ENCODE results near the gene CAPN7.

The CAPN7 gene

GRCh38 chr3:15215996-15216395 is 9.9 kb downstream of the CAPN7 start:
- peaks cover 24% of the 10 kb centered on the region for H3K36me3 ChIP-seq (ENCODE audit: control insufficient read depth, insufficient read depth, low read length)
- 84 to 93% methylated on average over 2 of the region's 2 CpGs for WGBS, 2 experiments
- H3K27ac ChIP-seq (ENCODE audit: insufficient read depth, low read depth, low read length, poor library complexity, severe bottlenecking) = no peak overlapping the region
- no peaks in the 10 kb centered on the region for H3K9me3 ChIP-seq (ENCODE audit: control insufficient read depth, low read length)
- H3K4me3 ChIP-seq (ENCODE audit: insufficient read depth, low read depth, low read length) = no peak overlapping the region
- H3K27me3 ChIP-seq (ENCODE audit: control insufficient read depth, insufficient read depth, low read length, poor library complexity, severe bottlenecking) = no peaks in the 10 kb centered on the region
- no peaks in the 10 kb centered on the region for H3K4me1 ChIP-seq (ENCODE audit: control insufficient read depth, insufficient read depth, low read length)

- Histone ChIP-seq H3K27ac (ENCODE audit: insufficient read depth, low read depth, low read length, poor library complexity, severe bottlenecking) (no peak overlapping the region), H3K9me3 (ENCODE audit: control insufficient read depth, low read length) (no peaks in the 10 kb centered on the region), H3K4me1 (ENCODE audit: control insufficient read depth, insufficient read depth, low read length) (no peaks in the 10 kb centered on the region), H3K36me3 (ENCODE audit: control insufficient read depth, insufficient read depth, low read length) (peaks cover 24% of the 10 kb centered on the region), H3K27me3 (ENCODE audit: control insufficient read depth, insufficient read depth, low read length, poor library complexity, severe bottlenecking) (no peaks in the 10 kb centered on the region), H3K4me3 (ENCODE audit: insufficient read depth, low read depth, low read length) (no peak overlapping the region)
- WGBS, 2 experiments = no CpG with 5 or more reads among the region's 1 CpG
Observed at GRCh38 chr3:15216501-15216900, 10.5 kb downstream of the CAPN7 start.

- no peak overlapping the region for H3K27ac ChIP-seq (ENCODE audit: insufficient read depth, low read depth, low read length, poor library complexity, severe bottlenecking)
- H3K27me3 ChIP-seq (ENCODE audit: control insufficient read depth, insufficient read depth, low read length, poor library complexity, severe bottlenecking) = no peaks in the 10 kb centered on the region
- H3K4me1 ChIP-seq (ENCODE audit: control insufficient read depth, insufficient read depth, low read length) = no peaks in the 10 kb centered on the region
- H3K4me3 ChIP-seq (ENCODE audit: insufficient read depth, low read depth, low read length) = no peak overlapping the region
- WGBS, 2 experiments = 94 to 96% methylated on average over 3 of the region's 4 CpGs
- no peaks in the 10 kb centered on the region for H3K9me3 ChIP-seq (ENCODE audit: control insufficient read depth, low read length)
- H3K36me3 ChIP-seq (ENCODE audit: control insufficient read depth, insufficient read depth, low read length) = peaks cover 30% of the 10 kb centered on the region
Observed at GRCh38 chr3:15217011-15217671, 11.1 kb downstream of the CAPN7 start.

- 90 to 100% methylated on average over 2 of the region's 2 CpGs for WGBS, 2 experiments
- H3K36me3 ChIP-seq (ENCODE audit: control insufficient read depth, insufficient read depth, low read length) = peaks cover 37% of the 10 kb centered on the region
Observed at GRCh38 chr3:15217841-15218267, 11.8 kb downstream of the CAPN7 start.

GRCh38 chr3:15218689-15219088 is 12.6 kb downstream of the CAPN7 start:
- Histone ChIP-seq H3K27me3 (ENCODE audit: control insufficient read depth, insufficient read depth, low read length, poor library complexity, severe bottlenecking) (no peaks in the 10 kb centered on the region), H3K36me3 (ENCODE audit: control insufficient read depth, insufficient read depth, low read length) (peaks cover 39% of the 10 kb centered on the region)

More at GRCh38 chr3:15217841-15218267, 11.8 kb downstream of the CAPN7 start:
- H3K4me3 ChIP-seq (ENCODE audit: insufficient read depth, low read depth, low read length) = no peak overlapping the region
- no peaks in the 10 kb centered on the region for H3K9me3 ChIP-seq (ENCODE audit: control insufficient read depth, low read length)
- H3K27ac ChIP-seq (ENCODE audit: insufficient read depth, low read depth, low read length, poor library complexity, severe bottlenecking) = no peak overlapping the region
- no peaks in the 10 kb centered on the region for H3K27me3 ChIP-seq (ENCODE audit: control insufficient read depth, insufficient read depth, low read length, poor library complexity, severe bottlenecking)
- no peaks in the 10 kb centered on the region for H3K4me1 ChIP-seq (ENCODE audit: control insufficient read depth, insufficient read depth, low read length)

GRCh38 chr3:15220056-15220455 is 14.0 kb downstream of the CAPN7 start:
- no peak overlapping the region for H3K4me3 ChIP-seq (ENCODE audit: insufficient read depth, low read depth, low read length)
- no peak overlapping the region for H3K27ac ChIP-seq (ENCODE audit: insufficient read depth, low read depth, low read length, poor library complexity, severe bottlenecking)
- 88 to 94% methylated on average over 8 of the region's 8 CpGs for WGBS, 2 experiments
- peaks cover 39% of the 10 kb centered on the region for H3K36me3 ChIP-seq (ENCODE audit: control insufficient read depth, insufficient read depth, low read length)
- no peaks in the 10 kb centered on the region for H3K27me3 ChIP-seq (ENCODE audit: control insufficient read depth, insufficient read depth, low read length, poor library complexity, severe bottlenecking)
- no peaks in the 10 kb centered on the region for H3K9me3 ChIP-seq (ENCODE audit: control insufficient read depth, low read length)
- H3K4me1 ChIP-seq (ENCODE audit: control insufficient read depth, insufficient read depth, low read length) = no peaks in the 10 kb centered on the region

More at GRCh38 chr3:15218689-15219088, 12.6 kb downstream of the CAPN7 start:
- H3K9me3 ChIP-seq (ENCODE audit: control insufficient read depth, low read length) = no peaks in the 10 kb centered on the region
- no peak overlapping the region for H3K27ac ChIP-seq (ENCODE audit: insufficient read depth, low read depth, low read length, poor library complexity, severe bottlenecking)
- H3K4me1 ChIP-seq (ENCODE audit: control insufficient read depth, insufficient read depth, low read length) = no peaks in the 10 kb centered on the region
- H3K4me3 ChIP-seq (ENCODE audit: insufficient read depth, low read depth, low read length) = no peak overlapping the region

GRCh38 chr3:15220661-15221060 is 14.6 kb downstream of the CAPN7 start:
- no peaks in the 10 kb centered on the region for H3K4me1 ChIP-seq (ENCODE audit: control insufficient read depth, insufficient read depth, low read length)
- 88 to 96% methylated on average over 2 of the region's 2 CpGs for WGBS, 2 experiments
- no peaks in the 10 kb centered on the region for H3K27me3 ChIP-seq (ENCODE audit: control insufficient read depth, insufficient read depth, low read length, poor library complexity, severe bottlenecking)

GRCh38 chr3:15221574-15222217 is 15.7 kb downstream of the CAPN7 start:
- no peaks in the 10 kb centered on the region for H3K9me3 ChIP-seq (ENCODE audit: control insufficient read depth, low read length)
- no peak overlapping the region for H3K4me3 ChIP-seq (ENCODE audit: insufficient read depth, low read depth, low read length)
- no peaks in the 10 kb centered on the region for H3K27me3 ChIP-seq (ENCODE audit: control insufficient read depth, insufficient read depth, low read length, poor library complexity, severe bottlenecking)
- H3K27ac ChIP-seq (ENCODE audit: insufficient read depth, low read depth, low read length, poor library complexity, severe bottlenecking) = no peak overlapping the region
- peaks cover 39% of the 10 kb centered on the region for H3K36me3 ChIP-seq (ENCODE audit: control insufficient read depth, insufficient read depth, low read length)
- no peaks in the 10 kb centered on the region for H3K4me1 ChIP-seq (ENCODE audit: control insufficient read depth, insufficient read depth, low read length)
- WGBS, 2 experiments = 96 to 98% methylated on average over 5 to 8 of the region's 11 CpGs

More at GRCh38 chr3:15220661-15221060, 14.6 kb downstream of the CAPN7 start:
- H3K4me3 ChIP-seq (ENCODE audit: insufficient read depth, low read depth, low read length) = no peak overlapping the region
- peaks cover 39% of the 10 kb centered on the region for H3K36me3 ChIP-seq (ENCODE audit: control insufficient read depth, insufficient read depth, low read length)
- no peaks in the 10 kb centered on the region for H3K9me3 ChIP-seq (ENCODE audit: control insufficient read depth, low read length)
- no peak overlapping the region for H3K27ac ChIP-seq (ENCODE audit: insufficient read depth, low read depth, low read length, poor library complexity, severe bottlenecking)

GRCh38 chr3:15223685-15224572 is 17.9 kb downstream of the CAPN7 start:
- no peaks in the 10 kb centered on the region for H3K9me3 ChIP-seq (ENCODE audit: control insufficient read depth, low read length)
- H3K27me3 ChIP-seq (ENCODE audit: control insufficient read depth, insufficient read depth, low read length, poor library complexity, severe bottlenecking) = no peaks in the 10 kb centered on the region
- H3K4me1 ChIP-seq (ENCODE audit: control insufficient read depth, insufficient read depth, low read length) = no peaks in the 10 kb centered on the region
- no peak overlapping the region for H3K4me3 ChIP-seq (ENCODE audit: insufficient read depth, low read depth, low read length)
- peaks cover 31% of the 10 kb centered on the region for H3K36me3 ChIP-seq (ENCODE audit: control insufficient read depth, insufficient read depth, low read length)
- H3K27ac ChIP-seq (ENCODE audit: insufficient read depth, low read depth, low read length, poor library complexity, severe bottlenecking) = no peak overlapping the region
- 89 to 94% methylated on average over 6 to 7 of the region's 7 CpGs for WGBS, 2 experiments

- peaks cover 9% of the 10 kb centered on the region for H3K36me3 ChIP-seq (ENCODE audit: control insufficient read depth, insufficient read depth, low read length)
Observed at GRCh38 chr3:15228147-15228546, 22.1 kb downstream of the CAPN7 start.

More at GRCh38 chr3:15228147-15228546, 22.1 kb downstream of the CAPN7 start:
- Histone ChIP-seq H3K4me3 (ENCODE audit: insufficient read depth, low read depth, low read length) (no peak overlapping the region), H3K9me3 (ENCODE audit: control insufficient read depth, low read length) (no peaks in the 10 kb centered on the region), H3K4me1 (ENCODE audit: control insufficient read depth, insufficient read depth, low read length) (no peaks in the 10 kb centered on the region), H3K27ac (ENCODE audit: insufficient read depth, low read depth, low read length, poor library complexity, severe bottlenecking) (no peak overlapping the region), H3K27me3 (ENCODE audit: control insufficient read depth, insufficient read depth, low read length, poor library complexity, severe bottlenecking) (no peaks in the 10 kb centered on the region)
- 98 to 100% methylated on average over 1 of the region's 1 CpG for WGBS, 2 experiments

Measured in ectodermal cell (in vitro differentiated cells).